HG03469 (cell line): ENCODE data around the gene COL23A1.

Source experiments
- ATAC-seq: cut with Tn5 transposase; IDR thresholded peaks from one replicate; pipeline ENCODE4 v1.9.1; 2021; ENCODE audit warnings: mild to moderate bottlenecking, moderate library complexity, moderate number of reproducible peaks; ENCODE audit not compliant: unreplicated experiment

COL23A1 gene

GRCh38 chr5:178193251-178193809 is 396.9 kb downstream of the COL23A1 start:
- ATAC-seq: no peak

GRCh38 chr5:178192787-178193186 is 397.4 kb downstream of the COL23A1 start:
- ATAC-seq: no peak

DNA sequence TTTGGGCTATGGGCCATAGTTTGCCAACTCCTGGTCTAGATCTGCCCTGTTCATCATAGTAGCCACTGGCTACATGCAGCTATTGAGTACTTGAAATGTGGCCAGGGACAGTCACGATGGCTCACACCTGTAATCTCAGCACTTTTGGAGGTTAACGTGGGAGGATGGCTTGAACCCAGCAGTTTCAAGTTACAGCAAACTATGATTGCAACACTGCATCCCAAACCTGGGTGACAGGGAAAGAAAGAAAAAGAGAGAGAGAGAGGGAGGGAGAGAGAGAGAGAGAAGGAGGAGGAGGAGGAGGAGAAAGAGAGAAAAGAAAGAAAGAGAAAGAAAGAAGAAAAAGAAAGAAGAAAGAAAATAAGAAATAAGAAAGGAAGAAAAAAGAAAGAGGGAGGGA is 397.9 kb downstream of the COL23A1 start:
- ATAC-seq: no peak

- no peak for ATAC-seq
Measured at GRCh38 chr5:178191661-178192060, 398.5 kb downstream of the COL23A1 start.

- no peak for ATAC-seq
Measured at GRCh38 chr5:178189433-178189832, 400.8 kb downstream of the COL23A1 start.
